GM18505 (cell line): ENCODE data around the gene AUTS2.
"Not testable (repeated sequence)": the region's sequence is repeated elsewhere in the genome, so short reads cannot be mapped to it uniquely, and the experiment has no call there.

Source experiments
- ATAC-seq: cut with Tn5 transposase; IDR thresholded peaks from one replicate; pipeline ENCODE4 v1.9.1; 2021; ENCODE audit not compliant: unreplicated experiment
- POLR2A ChIP-seq: IDR thresholded peaks from 4 replicates; pipeline ENCODE4 v1.6.1; 2011; ENCODE audit warnings: borderline replicate concordance; ENCODE audit not compliant: insufficient read depth, insufficient read length; ENCODE audit errors: extremely low read depth

Gene AUTS2

DNA sequence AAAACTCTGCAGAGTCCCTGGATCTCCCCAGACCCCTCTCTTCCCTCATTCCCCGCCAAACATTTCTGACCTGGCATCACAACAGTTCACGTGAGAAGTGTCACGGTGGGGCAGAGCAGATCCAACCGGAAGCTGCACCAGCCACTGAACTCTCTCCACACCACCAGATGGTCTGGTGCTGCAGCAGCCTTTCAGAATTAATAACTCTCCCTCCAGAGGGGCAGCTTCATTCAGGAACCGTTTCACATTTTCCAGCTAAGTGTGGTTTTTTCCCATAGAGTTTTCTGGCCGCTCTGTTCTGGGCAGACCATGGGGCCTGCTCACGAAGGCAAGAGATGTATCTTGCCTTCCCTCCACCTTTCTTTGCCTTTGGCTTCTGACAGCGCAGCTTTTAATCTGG is 1047.0 kb downstream of the AUTS2 start:
- TF ChIP-seq POLR2A = no peak
- no peak for ATAC-seq

DNA sequence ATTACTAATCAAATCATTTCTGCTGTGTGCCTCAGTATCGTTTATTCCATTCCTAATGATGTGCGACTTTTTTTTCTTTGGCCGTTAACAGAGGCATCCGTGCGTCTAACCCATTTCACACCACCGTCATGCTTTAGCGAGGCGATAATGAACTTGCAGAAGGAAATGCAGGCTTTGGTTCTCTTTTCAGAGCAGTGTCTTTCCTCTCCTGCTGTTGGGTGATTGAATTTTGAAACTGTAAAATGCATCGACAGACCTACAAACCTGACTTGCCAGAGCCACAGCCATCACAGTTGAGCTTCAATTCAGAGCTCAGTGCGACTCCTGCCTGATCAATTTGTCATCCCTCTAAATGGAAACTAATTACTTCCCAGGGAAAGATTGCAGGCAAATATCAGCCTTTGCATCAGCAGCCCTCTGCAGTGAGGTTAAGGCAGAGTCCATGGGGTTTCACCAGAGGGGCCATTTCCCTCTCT is 1047.6 kb downstream of the AUTS2 start:
- no peak for TF ChIP-seq POLR2A
- no peak for ATAC-seq

DNA sequence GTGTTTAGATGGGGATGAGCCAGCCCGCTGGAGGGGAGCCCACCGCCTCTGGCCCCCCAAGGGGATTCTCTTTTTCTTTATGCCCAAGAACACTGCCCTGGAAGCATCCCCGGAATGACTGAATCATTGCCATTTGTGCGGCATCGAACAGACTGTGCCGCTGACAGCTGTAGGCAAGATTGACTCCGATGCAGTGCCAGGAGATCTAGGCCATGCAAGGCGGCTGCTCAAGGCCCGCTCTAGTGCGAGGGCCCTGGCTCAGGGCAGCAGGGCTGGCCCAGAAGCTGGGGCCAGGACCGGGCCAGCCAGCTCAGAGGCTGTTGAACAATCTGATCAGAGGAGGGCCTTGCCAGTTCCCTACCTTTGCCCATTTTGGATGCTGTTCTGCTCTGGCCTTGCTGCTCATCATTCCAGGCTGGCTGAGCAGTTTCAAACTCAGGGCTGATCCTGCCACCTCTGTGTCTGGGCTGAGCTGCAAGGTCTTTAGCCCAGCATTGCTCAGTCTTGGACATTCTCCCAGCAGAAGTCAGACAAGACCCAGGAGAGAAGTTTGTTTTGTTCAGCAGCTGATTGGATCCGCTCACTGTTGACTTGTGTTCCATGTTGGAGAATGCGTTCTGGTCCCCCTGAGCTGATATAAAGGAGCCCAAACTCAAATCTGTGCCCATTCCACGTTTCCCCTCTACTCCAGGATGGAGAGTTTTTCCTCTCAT is 1048.4 kb downstream of the AUTS2 start:
- ATAC-seq = no peak

DNA sequence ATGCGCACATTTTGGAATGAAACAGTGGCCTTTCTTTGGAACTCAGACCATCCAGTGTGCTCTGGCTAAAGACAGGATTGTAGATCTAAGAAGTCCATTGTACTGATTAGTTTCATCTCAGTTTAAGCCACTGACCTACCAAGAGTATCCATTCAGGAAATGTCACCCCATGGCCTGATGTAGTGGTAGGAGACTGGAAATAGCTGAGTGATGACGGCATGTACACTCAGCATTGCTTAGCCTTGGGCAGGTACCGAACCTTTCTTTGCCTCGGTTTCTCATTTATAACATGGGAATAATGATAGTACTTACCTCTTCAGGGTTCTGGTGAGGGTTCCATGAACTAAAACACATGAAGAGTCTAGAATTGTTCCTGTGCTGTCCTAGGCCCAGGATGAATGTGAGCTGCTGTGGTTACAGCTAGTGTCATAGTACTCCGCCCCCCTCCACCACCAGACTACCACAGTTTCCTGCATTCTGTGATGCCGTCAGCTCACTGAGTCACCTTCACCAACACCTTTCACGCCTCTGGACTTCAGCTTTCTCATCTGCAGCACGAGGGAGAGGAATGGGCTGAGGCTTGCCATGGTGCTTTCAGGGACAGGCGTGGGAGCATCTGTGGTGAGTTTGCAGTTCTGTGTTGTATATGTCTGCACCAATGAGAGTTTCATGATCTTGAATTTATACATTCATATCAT is 1049.7 kb downstream of the AUTS2 start:
- ATAC-seq = peak; percentile 81
- TF ChIP-seq POLR2A = no peak

More for the DNA sequence above, 1048.4 kb downstream of the AUTS2 start:
- no peak for TF ChIP-seq POLR2A

DNA sequence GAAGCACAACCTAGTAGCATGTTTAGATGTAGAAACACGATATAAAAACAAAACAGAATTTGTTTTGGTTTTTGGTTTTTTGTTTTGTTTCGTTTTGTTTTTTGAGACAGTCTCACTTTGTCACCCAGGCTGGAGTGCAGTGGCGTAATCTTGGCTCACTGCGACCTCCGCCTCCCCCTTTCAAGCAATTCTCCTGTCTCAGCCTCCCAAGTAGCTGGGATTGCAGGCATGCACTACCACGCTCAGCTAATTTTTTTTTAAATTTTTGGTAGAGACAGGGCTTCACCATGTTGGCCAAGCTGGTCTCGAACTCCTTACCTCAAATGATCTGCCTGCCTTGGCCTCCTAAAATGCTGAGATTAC is 1050.2 kb downstream of the AUTS2 start:
- ATAC-seq = not testable (repeated sequence)

DNA sequence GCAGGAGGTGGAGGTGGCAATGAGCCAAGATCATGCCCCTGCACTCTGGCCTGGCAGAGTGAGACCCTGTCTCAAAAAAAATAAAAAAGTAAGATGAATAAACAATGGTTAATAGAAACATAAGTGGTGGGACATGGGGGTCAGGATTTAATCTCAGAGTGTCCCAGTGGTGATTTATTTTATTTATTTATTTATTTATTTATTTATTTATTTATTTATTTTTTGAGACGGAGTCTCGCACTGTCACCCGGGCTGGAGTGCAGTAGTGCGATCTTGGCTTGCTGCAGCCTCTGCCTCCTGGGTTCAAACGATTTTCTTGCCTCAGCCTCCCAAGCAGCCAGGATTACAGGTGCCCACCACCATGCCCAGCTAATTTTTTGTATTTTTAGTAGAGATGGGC is 1051.0 kb downstream of the AUTS2 start:
- no peak for TF ChIP-seq POLR2A
- ATAC-seq = no peak

DNA sequence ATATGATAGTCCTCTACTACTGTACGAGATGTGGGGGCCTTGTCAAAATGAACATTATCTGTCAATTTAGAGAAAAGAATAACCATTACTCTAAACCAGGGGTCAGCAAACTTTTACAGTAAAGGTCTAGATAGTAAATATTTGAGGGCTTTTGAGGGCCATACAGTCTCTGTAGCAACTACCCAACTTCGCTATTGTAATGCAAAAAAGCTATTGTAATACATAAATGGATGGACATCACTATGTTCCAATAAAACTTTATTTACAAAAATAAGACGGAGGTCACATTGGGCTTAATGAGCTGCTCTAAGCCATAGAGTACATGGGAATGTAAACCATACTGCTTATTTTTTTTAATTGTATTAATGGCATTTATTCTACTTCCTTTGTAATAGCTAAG is 1055.9 kb downstream of the AUTS2 start:
- no peak for TF ChIP-seq POLR2A
- no peak for ATAC-seq

DNA sequence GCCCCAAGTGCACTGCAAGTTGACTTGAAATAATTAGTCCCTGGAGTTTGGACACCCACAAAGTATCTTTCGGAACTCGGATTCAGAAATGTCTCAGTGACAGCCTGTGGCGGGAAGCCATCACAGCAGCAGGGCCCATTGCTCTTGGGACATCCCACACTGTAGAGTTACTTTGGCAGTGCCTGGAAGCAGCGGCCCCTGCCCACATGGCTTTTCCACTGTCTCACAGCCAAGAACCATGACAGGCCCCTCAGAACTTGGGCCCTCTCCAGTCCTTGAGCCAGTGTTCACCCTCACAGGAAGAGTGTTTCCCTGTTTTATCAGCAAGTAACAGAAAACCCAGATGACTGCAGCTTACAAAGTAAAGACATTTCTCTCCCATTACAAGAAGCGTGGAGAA is 1056.7 kb downstream of the AUTS2 start:
- no peak for TF ChIP-seq POLR2A
- ATAC-seq = no peak

DNA sequence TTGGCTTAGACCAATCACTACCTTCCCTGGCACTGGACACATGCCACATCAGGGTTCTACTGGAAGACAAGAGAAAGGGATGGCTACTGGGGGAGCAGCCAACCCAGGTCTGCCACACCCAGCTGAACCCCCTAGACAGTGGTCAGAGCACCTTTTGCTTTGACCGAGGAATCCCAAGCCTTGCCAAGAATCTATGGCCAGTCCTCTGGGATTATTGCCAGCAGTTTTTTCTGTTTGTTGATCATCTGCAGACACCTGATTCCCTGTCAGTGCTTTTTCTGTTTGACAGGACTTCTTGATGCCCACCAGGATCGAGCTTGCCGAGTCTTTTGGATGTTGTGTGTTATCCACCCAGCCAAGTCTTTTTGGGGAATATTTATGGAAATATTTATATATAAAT is 1057.4 kb downstream of the AUTS2 start:
- no peak for ATAC-seq
- no peak for TF ChIP-seq POLR2A

DNA sequence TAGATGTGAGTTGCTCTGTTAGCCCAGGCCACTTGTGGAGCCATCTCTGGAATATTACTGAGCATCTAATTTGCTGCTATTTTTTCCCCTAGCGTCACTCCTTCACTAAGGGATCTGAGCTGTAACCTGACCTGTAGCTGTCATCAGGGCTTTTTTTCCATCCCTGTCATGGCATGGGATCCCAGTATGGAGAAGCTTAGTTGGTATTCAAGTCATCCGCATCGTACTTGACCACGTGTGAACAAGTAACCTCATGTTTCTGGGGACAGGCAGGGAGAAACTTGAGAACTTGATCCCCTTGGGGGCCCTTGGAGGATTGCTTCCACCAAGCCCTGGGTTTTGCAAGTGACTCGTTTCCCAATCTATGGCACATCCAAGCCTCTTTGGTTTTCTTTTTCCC is 1059.3 kb downstream of the AUTS2 start:
- no peak for ATAC-seq

DNA sequence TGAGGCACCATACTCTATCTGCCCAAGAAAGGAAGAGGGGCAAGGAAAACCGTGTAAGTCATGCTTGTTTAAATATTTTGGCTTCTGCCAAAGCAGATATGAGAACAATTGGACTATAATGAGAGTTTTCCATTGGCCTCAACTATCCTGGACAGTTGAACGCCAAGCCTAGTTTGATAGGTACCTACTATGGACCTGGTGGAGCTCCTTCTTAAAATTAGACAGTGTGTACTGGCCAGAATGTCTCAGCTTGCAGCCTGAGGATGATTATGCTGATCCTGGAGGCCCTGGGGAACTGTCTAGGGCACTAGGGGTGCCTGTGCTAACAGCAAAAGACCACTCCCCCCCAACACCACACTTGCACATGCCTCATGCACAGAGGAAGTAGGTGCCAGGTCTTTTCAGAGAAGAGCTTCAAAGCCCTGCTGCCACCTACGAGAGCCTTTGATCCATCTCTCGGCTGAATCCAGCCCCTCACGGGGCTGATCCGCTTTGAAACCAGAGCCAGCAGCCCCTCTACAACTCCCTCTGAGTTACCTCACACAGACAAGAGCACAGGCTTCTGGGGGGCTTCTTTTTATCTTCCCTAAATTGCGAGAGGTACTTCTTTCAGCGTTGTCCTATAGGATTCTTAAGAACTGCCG is 1059.8 kb downstream of the AUTS2 start:
- no peak for TF ChIP-seq POLR2A
- ATAC-seq = no peak

More for the DNA sequence above, 1059.3 kb downstream of the AUTS2 start:
- TF ChIP-seq POLR2A = no peak

DNA sequence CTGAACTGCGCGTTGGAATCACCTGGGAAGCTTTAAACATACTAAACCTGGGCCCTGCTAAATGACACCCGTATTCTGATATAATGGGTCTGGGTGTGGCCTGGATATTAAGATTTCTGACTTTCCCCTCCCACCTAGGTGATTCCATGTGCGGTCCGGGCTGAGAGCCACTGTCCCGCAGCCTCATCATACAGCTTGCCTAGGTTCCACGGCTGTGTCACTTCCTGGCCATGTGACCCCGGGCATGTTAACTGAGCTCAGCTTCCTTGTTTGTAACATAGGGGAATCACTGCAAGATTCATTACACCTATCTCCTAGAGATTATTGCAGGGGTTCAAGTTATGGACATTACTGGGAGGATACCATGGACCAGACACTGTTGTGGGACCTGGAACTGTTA is 1061.0 kb downstream of the AUTS2 start:
- no peak for TF ChIP-seq POLR2A
- ATAC-seq = no peak

DNA sequence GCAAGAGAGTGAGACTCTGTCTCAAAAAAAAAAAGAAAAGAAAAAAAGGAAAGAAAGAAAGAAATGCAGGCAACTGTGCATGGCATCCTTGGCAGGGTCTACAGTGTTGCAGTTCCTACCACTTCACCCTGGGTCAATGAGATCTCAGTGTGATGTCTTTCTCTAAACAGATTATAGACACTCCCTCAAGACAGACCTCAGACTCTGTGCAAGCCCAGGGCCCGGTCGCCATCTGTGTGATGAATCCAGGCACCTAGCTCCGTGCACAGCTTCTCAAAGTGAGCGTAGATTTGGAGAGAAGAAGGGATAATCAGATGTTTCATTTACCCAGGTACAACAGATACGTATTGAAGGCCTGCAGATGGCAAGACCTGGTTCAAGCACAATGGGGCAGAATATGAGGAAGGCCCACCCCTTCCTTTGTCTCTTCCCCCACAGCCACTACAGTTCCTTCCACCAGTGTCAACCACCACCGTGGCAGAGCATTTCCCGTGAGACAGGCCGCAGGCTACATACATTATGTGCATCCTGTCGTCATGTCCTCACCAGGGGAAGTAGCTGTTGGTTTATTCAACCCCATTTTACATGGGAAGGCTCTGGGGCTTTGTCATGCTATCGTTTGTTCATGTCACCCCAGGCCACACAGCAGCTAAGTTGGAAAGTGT is 1062.0 kb downstream of the AUTS2 start:
- ATAC-seq = no peak
- no peak for TF ChIP-seq POLR2A
